Anterior cingulate cortex (tissue), 58 donors: ENCODE measurements around the gene CCSER1.

ENCODE experiments used
- DNase-seq, 58 donors: peaks; one replicate each; lab custom pipeline; 2025; lab: John Stamatoyannopoulos, UW

The CCSER1 gene

GRCh38 chr4:90537491-90537890 is 410.3 kb downstream of the CCSER1 start:
- DNase-seq = no peak

- DNase-seq = no peak
These were observed 413.3 kb downstream of the CCSER1 start for GRCh38 chr4:90540536-90540935.

- no peak for DNase-seq
These were observed 415.0 kb downstream of the CCSER1 start for GRCh38 chr4:90542216-90542615.

GRCh38 chr4:90543419-90544170 is 416.4 kb downstream of the CCSER1 start:
- no peak for DNase-seq

- DNase-seq = no peak
These were observed 417.4 kb downstream of the CCSER1 start for GRCh38 chr4:90544532-90545045.

GRCh38 chr4:90545380-90545779 is 418.2 kb downstream of the CCSER1 start:
- no peak for DNase-seq

GRCh38 chr4:90546114-90546513 is 418.9 kb downstream of the CCSER1 start:
- DNase-seq = no peak

- DNase-seq = no peak
These were observed 443.4 kb downstream of the CCSER1 start for GRCh38 chr4:90570615-90571014.

- DNase-seq = peak in 1 of 58 donors; percentile 2
These were observed 445.8 kb downstream of the CCSER1 start for GRCh38 chr4:90572996-90573395.

- no peak for DNase-seq
These were observed 448.2 kb downstream of the CCSER1 start for GRCh38 chr4:90575371-90575770.

- no peak for DNase-seq
These were observed 453.1 kb downstream of the CCSER1 start for GRCh38 chr4:90580326-90580725.

GRCh38 chr4:90582087-90582486 is 454.9 kb downstream of the CCSER1 start:
- DNase-seq = no peak

GRCh38 chr4:90584051-90584450 is 456.9 kb downstream of the CCSER1 start:
- DNase-seq = no peak

- DNase-seq = no peak
These were observed 458.8 kb downstream of the CCSER1 start for GRCh38 chr4:90585961-90586360.

GRCh38 chr4:90586799-90587198 is 459.6 kb downstream of the CCSER1 start:
- DNase-seq = no peak

GRCh38 chr4:90597927-90598326 is 470.7 kb downstream of the CCSER1 start:
- no peak for DNase-seq

GRCh38 chr4:90598741-90599140 is 471.5 kb downstream of the CCSER1 start:
- no peak for DNase-seq

GRCh38 chr4:90602726-90603125 is 475.5 kb downstream of the CCSER1 start:
- DNase-seq = no peak

GRCh38 chr4:90603540-90603939 is 476.3 kb downstream of the CCSER1 start:
- no peak for DNase-seq

GRCh38 chr4:90606781-90607180 is 479.6 kb downstream of the CCSER1 start:
- no peak for DNase-seq

- no peak for DNase-seq
These were observed 487.2 kb downstream of the CCSER1 start for GRCh38 chr4:90614371-90614770.

GRCh38 chr4:90621080-90621479 is 493.9 kb downstream of the CCSER1 start:
- no peak for DNase-seq

GRCh38 chr4:90624781-90625180 is 497.6 kb downstream of the CCSER1 start:
- DNase-seq = no peak
